ENCODE results near the gene CFAP126. TPM values are rescaled to one million over a fixed set of nuclear protein-coding genes. Genes with fewer than 3 reads are reported as not detected.
"Not testable (repeated sequence)": the region's sequence is repeated elsewhere in the genome, so short reads cannot be mapped to it uniquely, and the experiment has no call there.

Gene CFAP126
- under 1 TPM in 1 of 3 donors, not detected in 2; 0.66 TPM for total RNA-seq

- peak in 2 of 3 donors; percentile 24 to 35 for TF ChIP-seq CTCF (IDR thresholded peaks at IDR 0.05)
- TF ChIP-seq POLR2A (IDR thresholded peaks at IDR 0.05): no peak
- no peak for TF ChIP-seq POLR2AphosphoS5 (IDR thresholded peaks at IDR 0.05)
- H3K4me1 ChIP-seq: no peaks in the 10 kb centered on the region
- H3K4me3 ChIP-seq: no peak within 1 kb of the TSS
- peak within 1 kb of the TSS; percentile 86 to 87 for H3K27ac ChIP-seq
- H3K27me3 ChIP-seq: no peaks in the 10 kb centered on the region
- H3K9me3 ChIP-seq: no peaks in the 10 kb centered on the region
- no peaks in the 10 kb centered on the region for H3K36me3 ChIP-seq
- intact Hi-C loops (cut with DNase I; ENCODE audit: low total_unique reads): no loop called here
- peak; percentile 61 to 80 for DNase-seq (ENCODE audit: low spot score in 2 of 2)
Measured at GRCh38 chr1:161367684-161368400, at the start of gene CFAP126. Gene CFAP126 (minus strand): TSS chr1:161367876. CDS start chr1:161367868, 8 bp downstream.

GRCh38 chr1:161413050-161413449 lies 45.4 kb upstream of the CFAP126 start:
- H3K9me3 ChIP-seq; H3K27me3 ChIP-seq; H3K4me3 ChIP-seq; DNase-seq (ENCODE audit: low spot score in 2 of 2); H3K36me3 ChIP-seq; H3K4me1 ChIP-seq; H3K27ac ChIP-seq; intact Hi-C loops (cut with DNase I; ENCODE audit: low total_unique reads): not testable (repeated sequence)

- intact Hi-C loops (cut with DNase I; ENCODE audit: low total_unique reads); H3K4me3 ChIP-seq; H3K27ac ChIP-seq; H3K36me3 ChIP-seq; DNase-seq (ENCODE audit: low spot score in 2 of 2); H3K9me3 ChIP-seq; H3K27me3 ChIP-seq; H3K4me1 ChIP-seq: not testable (repeated sequence)
Measured at GRCh38 chr1:161410636-161410970, 42.9 kb upstream of the CFAP126 start.

- H3K9me3 ChIP-seq; H3K4me1 ChIP-seq; intact Hi-C loops (cut with DNase I; ENCODE audit: low total_unique reads); H3K27ac ChIP-seq; H3K36me3 ChIP-seq; H3K4me3 ChIP-seq; DNase-seq (ENCODE audit: low spot score in 2 of 2); H3K27me3 ChIP-seq: not testable (repeated sequence)
Measured at GRCh38 chr1:161409848-161410635, 42.4 kb upstream of the CFAP126 start.

GRCh38 chr1:161408429-161409052 lies 40.9 kb upstream of the CFAP126 start:
- Histone ChIP-seq H3K4me3 (no peak overlapping the region), H3K27ac (no peak overlapping the region), H3K4me1 (no peaks in the 10 kb centered on the region), H3K9me3 (no peaks in the 10 kb centered on the region), H3K27me3 (no peaks in the 10 kb centered on the region), H3K36me3 (no peaks in the 10 kb centered on the region)
- intact Hi-C loops (cut with DNase I; ENCODE audit: low total_unique reads): no loop called here
- DNase-seq (ENCODE audit: low spot score in 2 of 2): no peak
- TF ChIP-seq POLR2A (IDR thresholded peaks at IDR 0.05) (no peak), POLR2AphosphoS5 (IDR thresholded peaks at IDR 0.05) (no peak), CTCF (IDR thresholded peaks at IDR 0.05) (no peak)

GRCh38 chr1:161407451-161407985 lies 39.8 kb upstream of the CFAP126 start:
- no peaks in the 10 kb centered on the region for H3K9me3 ChIP-seq
- intact Hi-C loops (cut with DNase I; ENCODE audit: low total_unique reads): no loop called here
- TF ChIP-seq POLR2A (IDR thresholded peaks at IDR 0.05): no peak
- no peak for TF ChIP-seq POLR2AphosphoS5 (IDR thresholded peaks at IDR 0.05)
- no peak for TF ChIP-seq CTCF (IDR thresholded peaks at IDR 0.05)
- no peak overlapping the region for H3K4me3 ChIP-seq
- H3K36me3 ChIP-seq: no peaks in the 10 kb centered on the region
- no peaks in the 10 kb centered on the region for H3K4me1 ChIP-seq
- DNase-seq (ENCODE audit: low spot score in 2 of 2): no peak
- H3K27me3 ChIP-seq: no peaks in the 10 kb centered on the region
- no peak overlapping the region for H3K27ac ChIP-seq

- H3K27me3 ChIP-seq; H3K36me3 ChIP-seq; H3K27ac ChIP-seq; H3K4me1 ChIP-seq; H3K9me3 ChIP-seq; intact Hi-C loops (cut with DNase I; ENCODE audit: low total_unique reads); H3K4me3 ChIP-seq; DNase-seq (ENCODE audit: low spot score in 2 of 2): not testable (repeated sequence)
Measured at GRCh38 chr1:161406551-161406950, 38.9 kb upstream of the CFAP126 start.

Measured in breast epithelium (tissue), 4 donors.